Neural cell (in vitro differentiated cells): Measurements from ENCODE around the gene LRBA. TPM values are rescaled to one million over a fixed set of nuclear protein-coding genes. Genes with fewer than 3 reads are reported as not detected.

Experiments
- H2AFZ ChIP-seq: fragments of 200-600, 300-800 bp; sonication (generic), shearing (Covaris generic); 2 replicates; pipeline ENCODE4 v1.6.0; 2014; ENCODE audit warnings: low read depth, mild to moderate bottlenecking, antibody characterized with exemption, low read length, moderate library complexity
- H3F3A ChIP-seq: fragments of 200-600 bp; shearing (Covaris generic); 2 replicates; pipeline ENCODE4 v1.6.1; 2016; ENCODE audit warnings: mild to moderate bottlenecking, moderate library complexity, mixed read lengths, antibody characterized with exemption, low read length; ENCODE audit not compliant: insufficient read depth, poor library complexity, severe bottlenecking
- H3K27ac ChIP-seq: fragments of 200-600, 300-800 bp; sonication (generic), shearing (Covaris generic); 2 replicates; pipeline ENCODE4 v1.5.1; 2014; ENCODE audit warnings: mild to moderate bottlenecking, low read length, moderate library complexity
- H3K27me3 ChIP-seq: fragments of 300-800, 200-600 bp; sonication (generic), shearing (Covaris generic); 2 replicates; pipeline ENCODE4 v1.6.0; 2014; ENCODE audit warnings: mild to moderate bottlenecking, low read depth, low read length, moderate library complexity; ENCODE audit not compliant: insufficient read depth
- H3K36me3 ChIP-seq: fragments of 300-800, 200-600 bp; sonication (generic), shearing (Covaris generic); 2 replicates; pipeline ENCODE4 v1.5.1; 2014; ENCODE audit warnings: mild to moderate bottlenecking, antibody characterized with exemption, low read length, moderate library complexity; ENCODE audit not compliant: insufficient read depth
- H3K4me2 ChIP-seq: fragments of 300-800, 200-600 bp; sonication (generic), shearing (Covaris generic); 2 replicates; pipeline ENCODE4 v1.6.0; 2014; ENCODE audit warnings: mild to moderate bottlenecking, low read length
- H3K4me3 ChIP-seq: fragments of 300-800, 200-600 bp; sonication (generic), shearing (Covaris generic); 2 replicates; pipeline ENCODE4 v1.5.1; 2014; ENCODE audit warnings: mild to moderate bottlenecking, low read length, moderate library complexity
- H3K79me2 ChIP-seq: fragments of 200-600 bp; shearing (Covaris generic); replicated peaks from 2 replicates; pipeline ENCODE4 v1.6.0; 2014; ENCODE audit warnings: mild to moderate bottlenecking, low read length, moderate library complexity; ENCODE audit not compliant: insufficient read depth
- H3K9ac ChIP-seq: fragments of 300-800, 200-600 bp; sonication (generic), shearing (Covaris generic); 2 replicates; pipeline ENCODE4 v1.6.1; 2016; ENCODE audit warnings: mild to moderate bottlenecking, low read length, mixed read lengths
- H3K9me2 ChIP-seq: fragments of 200-600 bp; shearing (Covaris generic); 2 replicates; pipeline ENCODE4 v1.6.1; 2016; ENCODE audit warnings: mild to moderate bottlenecking, low read length, mixed read lengths; ENCODE audit not compliant: insufficient read depth
- H3K9me3 ChIP-seq: fragments of 200-600, 300-800 bp; sonication (generic), shearing (Covaris generic); 2 replicates; pipeline ENCODE4 v1.6.1; 2016; ENCODE audit warnings: mild to moderate bottlenecking, mixed run types, low read length, moderate library complexity, mixed read lengths
- H4K20me1 ChIP-seq: fragments of 200-600 bp; shearing (Covaris generic); 2 replicates; pipeline ENCODE4 v1.6.1; 2016; ENCODE audit warnings: mild to moderate bottlenecking, mixed run types; ENCODE audit not compliant: insufficient read depth
- CTCF ChIP-seq: fragments of 450-650 bp; IDR thresholded peaks from 2 replicates; pipeline ENCODE4 v1.5.1; 2014; ENCODE audit warnings: antibody characterized with exemption, mild to moderate bottlenecking, moderate library complexity; ENCODE audit not compliant: poor library complexity, severe bottlenecking
- EP300 ChIP-seq: fragments of 450-650 bp; conservative IDR thresholded peaks from 2 replicates; pipeline ENCODE4 v1.6.1; 2014; ENCODE audit warnings: antibody characterized with exemption, mild to moderate bottlenecking, moderate library complexity; ENCODE audit not compliant: poor library complexity, severe bottlenecking
- EZH2 ChIP-seq: fragments of 200-600, 300-800 bp; shearing (Covaris generic), sonication (generic); IDR thresholded peaks from 2 replicates; pipeline ENCODE4 v1.6.1; 2014; ENCODE audit warnings: antibody characterized with exemption, low read length, borderline replicate concordance, mild to moderate bottlenecking; ENCODE audit not compliant: insufficient read depth, poor library complexity, severe bottlenecking
- MXI1 ChIP-seq: fragments of 450-650 bp; conservative IDR thresholded peaks from 2 replicates; pipeline ENCODE4 v1.6.1; 2014; ENCODE audit warnings: antibody characterized with exemption, mild to moderate bottlenecking; ENCODE audit not compliant: poor library complexity, severe bottlenecking
- POLR2AphosphoS5 ChIP-seq: IDR thresholded peaks from 2 replicates; pipeline ENCODE4 v1.6.1; 2012
- RAD21 ChIP-seq: fragments of 450-650 bp; conservative IDR thresholded peaks from 2 replicates; pipeline ENCODE4 v1.6.1; 2014; ENCODE audit warnings: antibody characterized with exemption, mild to moderate bottlenecking, moderate library complexity
- REST ChIP-seq: IDR thresholded peaks from 2 replicates; pipeline ENCODE4 v1.6.1; 2012; ENCODE audit warnings: borderline replicate concordance
- SMC3 ChIP-seq: fragments of 450-650 bp; conservative IDR thresholded peaks from 2 replicates; pipeline ENCODE4 v1.6.1; 2014; ENCODE audit warnings: antibody characterized with exemption, mild to moderate bottlenecking, moderate library complexity; ENCODE audit not compliant: poor library complexity
- TAF1 ChIP-seq: IDR thresholded peaks from 2 replicates; pipeline ENCODE4 v1.6.1; 2012; ENCODE audit warnings: low read depth
- polyA plus RNA-seq: library from polyadenylated mRNA; depleted of rRNA; stranded (reverse); fragments of >200 nt; gene quantifications from 2 replicates; pipeline ENCODE4 v1.2.3, GENCODE V29; 2014

The LRBA gene
- polyA plus RNA-seq, 1 donor from 2014 or later = 7.1 TPM

DNA sequence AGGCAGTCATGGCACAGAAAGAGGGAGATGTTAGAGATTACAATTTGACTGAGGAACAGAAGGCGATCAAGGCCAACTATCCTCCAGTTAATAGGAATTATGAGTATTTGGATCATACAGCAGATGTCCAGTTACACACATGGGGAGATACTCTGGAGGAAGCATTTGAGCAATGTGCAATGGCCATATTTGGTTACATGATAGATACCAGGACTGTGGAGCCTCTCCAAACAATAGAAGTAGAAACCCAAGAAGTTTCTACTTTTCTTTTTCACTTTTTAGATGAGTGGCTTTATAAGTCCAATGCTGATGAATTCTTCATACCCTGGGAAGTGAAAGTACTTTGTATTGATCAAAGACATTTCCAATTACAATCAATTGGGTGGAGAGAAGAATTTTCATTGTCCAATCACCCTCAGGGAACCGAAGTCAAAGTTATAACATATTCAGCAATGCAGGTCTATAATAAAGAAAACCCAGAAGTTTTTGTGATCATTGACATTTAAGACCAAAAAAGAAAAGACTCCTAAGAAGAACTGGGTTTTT, 294.0 kb downstream of the LRBA start:
- H2AFZ ChIP-seq = no peak overlapping the region
- no peaks in the 10 kb centered on the region for H3K27me3 ChIP-seq
- H3K9ac ChIP-seq = no peak overlapping the region

DNA sequence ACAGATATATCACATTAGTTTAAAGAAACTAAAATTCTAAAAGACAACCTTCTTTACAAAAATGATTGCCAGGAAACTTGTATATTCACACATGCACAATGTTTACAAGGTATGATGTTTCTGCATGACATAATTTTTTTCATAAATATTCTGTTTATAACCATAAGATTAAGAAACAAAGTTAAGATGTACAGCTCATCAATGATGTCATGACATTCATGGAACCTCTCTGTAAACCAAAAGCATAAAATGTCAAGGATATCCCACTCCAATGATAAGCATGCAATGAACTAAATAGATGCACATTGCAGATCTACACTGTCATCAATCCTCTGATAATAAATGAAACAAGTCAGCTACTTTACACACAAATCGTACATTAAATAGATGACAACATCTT, 297.1 kb downstream of the LRBA start:
- no peak overlapping the region for H3K4me2 ChIP-seq
- no peaks in the 10 kb centered on the region for H3K9me3 ChIP-seq
- H3K27me3 ChIP-seq = no peaks in the 10 kb centered on the region
- no peaks in the 10 kb centered on the region for H3K79me2 ChIP-seq
- no peaks in the 10 kb centered on the region for H3K9me2 ChIP-seq
- H3K9ac ChIP-seq = no peak overlapping the region
- no peak overlapping the region for H3K27ac ChIP-seq
- H3K36me3 ChIP-seq = no peaks in the 10 kb centered on the region
- TF ChIP-seq TAF1 = no peak
- no peak for TF ChIP-seq EZH2
- TF ChIP-seq POLR2AphosphoS5 = no peak
- no peak for TF ChIP-seq RAD21
- TF ChIP-seq MXI1 = no peak
- no peak for TF ChIP-seq EP300
- no peak for TF ChIP-seq CTCF
- TF ChIP-seq REST = no peak
- TF ChIP-seq SMC3 = no peak
- H2AFZ ChIP-seq = no peak overlapping the region
- no peak overlapping the region for H3K4me3 ChIP-seq
- H4K20me1 ChIP-seq = no peaks in the 10 kb centered on the region
- no peaks in the 10 kb centered on the region for H3F3A ChIP-seq

More for the DNA sequence above, 294.0 kb downstream of the LRBA start:
- no peak for TF ChIP-seq EP300
- no peak for TF ChIP-seq EZH2
- no peak for TF ChIP-seq RAD21
- no peak for TF ChIP-seq SMC3
- no peak for TF ChIP-seq POLR2AphosphoS5
- no peak for TF ChIP-seq MXI1
- TF ChIP-seq REST = no peak
- no peak for TF ChIP-seq TAF1
- H3K4me2 ChIP-seq = no peak overlapping the region
- no peaks in the 10 kb centered on the region for H3K9me2 ChIP-seq
- no peak overlapping the region for H3K4me3 ChIP-seq
- no peak overlapping the region for H3K27ac ChIP-seq
- H3F3A ChIP-seq = no peaks in the 10 kb centered on the region
- H3K79me2 ChIP-seq = no peaks in the 10 kb centered on the region
- H4K20me1 ChIP-seq = no peaks in the 10 kb centered on the region
- no peaks in the 10 kb centered on the region for H3K9me3 ChIP-seq
- no peaks in the 10 kb centered on the region for H3K36me3 ChIP-seq
